ENCODE data around the gene PIP5K1B. TPM values are rescaled to one million over a fixed set of nuclear protein-coding genes. Genes with fewer than 3 reads are reported as not detected.

PIP5K1B gene
- total RNA-seq, 4 donors from 2014 or later = 1.2 to 2.6 (median 2.0) TPM

- intact Hi-C loops (cut with DNase I; ENCODE audit: low total_unique reads) = no loop called here
- no peak for ATAC-seq
Observed at GRCh38 chr9:68672215-68672614, 32.8 kb upstream of the PIP5K1B start.

GRCh38 chr9:68672625-68673024, 32.4 kb upstream of the PIP5K1B start:
- intact Hi-C loops (cut with DNase I; ENCODE audit: low total_unique reads) (no loop called here), in situ Hi-C loops (cut with MboI; ENCODE audit: low sequenced_read_pairs in 4 of 4) (loop anchor here in 1 of 4 donors (25.0 kb wide), 1 partner anchor 110 kb away; no protein-coding TSS in a partner anchor)
- Histone ChIP-seq H3K9me3 (no peaks in the 10 kb centered on the region), H3K4me1 (no peaks in the 10 kb centered on the region), H3K27ac (no peak overlapping the region), H3K36me3 (no peaks in the 10 kb centered on the region), H3K4me3 (no peak overlapping the region), H3K27me3 (no peaks in the 10 kb centered on the region)
- ATAC-seq (no peak), DNase-seq (no peak)
- no peak for TF ChIP-seq CTCF (IDR thresholded peaks at IDR 0.05 in 4 of 5, conservative IDR thresholded peaks at IDR 0.05 in 1 of 5)
- no peak for TF ChIP-seq POLR2A (IDR thresholded peaks at IDR 0.05)

More at GRCh38 chr9:68672215-68672614, 32.8 kb upstream of the PIP5K1B start:
- H3K36me3 ChIP-seq = no peaks in the 10 kb centered on the region
- H3K27ac ChIP-seq = no peak overlapping the region
- no peaks in the 10 kb centered on the region for H3K9me3 ChIP-seq
- no peak for DNase-seq
- TF ChIP-seq CTCF (IDR thresholded peaks at IDR 0.05 in 4 of 5, conservative IDR thresholded peaks at IDR 0.05 in 1 of 5) (no peak), POLR2A (IDR thresholded peaks at IDR 0.05) (no peak)
- H3K27me3 ChIP-seq = no peaks in the 10 kb centered on the region
- in situ Hi-C loops (cut with MboI; ENCODE audit: low sequenced_read_pairs in 4 of 4) = loop anchor here in 1 of 4 donors (25.0 kb wide), 1 partner anchor 110 kb away; no protein-coding TSS in a partner anchor
- no peaks in the 10 kb centered on the region for H3K4me1 ChIP-seq
- no peak overlapping the region for H3K4me3 ChIP-seq

- no peaks in the 10 kb centered on the region for H3K36me3 ChIP-seq
- in situ Hi-C loops (cut with MboI; ENCODE audit: low sequenced_read_pairs in 4 of 4) = no loop called here
- intact Hi-C loops (cut with DNase I; ENCODE audit: low total_unique reads) = no loop called here
- no peaks in the 10 kb centered on the region for H3K4me1 ChIP-seq
- no peaks in the 10 kb centered on the region for H3K9me3 ChIP-seq
- TF ChIP-seq POLR2A (IDR thresholded peaks at IDR 0.05) = no peak
- no peak for TF ChIP-seq CTCF (IDR thresholded peaks at IDR 0.05 in 4 of 5, conservative IDR thresholded peaks at IDR 0.05 in 1 of 5)
- no peak for DNase-seq
- no peak overlapping the region for H3K4me3 ChIP-seq
- peaks cover 0 to 7% (median 0%) of the 10 kb centered on the region in 3 donors for H3K27me3 ChIP-seq
- ATAC-seq = no peak
- no peak overlapping the region for H3K27ac ChIP-seq
Observed at GRCh38 chr9:68678430-68678829, 26.6 kb upstream of the PIP5K1B start.

- TF ChIP-seq POLR2A (IDR thresholded peaks at IDR 0.05) (no peak), CTCF (IDR thresholded peaks at IDR 0.05 in 4 of 5, conservative IDR thresholded peaks at IDR 0.05 in 1 of 5) (no peak)
- H3K27me3 ChIP-seq = peaks cover 0 to 7% (median 0%) of the 10 kb centered on the region in 3 donors
- DNase-seq = no peak
- intact Hi-C loops (cut with DNase I; ENCODE audit: low total_unique reads) = no loop called here
- no peaks in the 10 kb centered on the region for H3K9me3 ChIP-seq
- no peaks in the 10 kb centered on the region for H3K36me3 ChIP-seq
- no peak for ATAC-seq
- no peaks in the 10 kb centered on the region for H3K4me1 ChIP-seq
- H3K4me3 ChIP-seq = no peak overlapping the region
- H3K27ac ChIP-seq = no peak overlapping the region
- in situ Hi-C loops (cut with MboI; ENCODE audit: low sequenced_read_pairs in 4 of 4) = loop anchor here in 1 of 4 donors (10.0 kb wide), 1 partner anchor 89 kb away; no protein-coding TSS in a partner anchor
Observed at GRCh38 chr9:68683433-68683832, 21.6 kb upstream of the PIP5K1B start.

- Histone ChIP-seq H3K36me3 (no peaks in the 10 kb centered on the region), H3K4me3 (no peak overlapping the region), H3K27me3 (peaks cover 0 to 6% (median 0%) of the 10 kb centered on the region in 3 donors), H3K27ac (no peak overlapping the region), H3K4me1 (no peaks in the 10 kb centered on the region), H3K9me3 (no peaks in the 10 kb centered on the region)
- TF ChIP-seq CTCF (IDR thresholded peaks at IDR 0.05 in 4 of 5, conservative IDR thresholded peaks at IDR 0.05 in 1 of 5) (no peak), POLR2A (IDR thresholded peaks at IDR 0.05) (no peak)
- ATAC-seq (no peak), DNase-seq (no peak)
- in situ Hi-C loops (cut with MboI; ENCODE audit: low sequenced_read_pairs in 4 of 4) (loop anchor here in 1 of 4 donors (10.0 kb wide), 1 partner anchor 90 kb away; no protein-coding TSS in a partner anchor), intact Hi-C loops (cut with DNase I; ENCODE audit: low total_unique reads) (no loop called here)
Observed at GRCh38 chr9:68685213-68685612, 19.8 kb upstream of the PIP5K1B start.
